K562 (cell line): ENCODE results near the gene BCORL1. TPM values are rescaled to one million over a fixed set of nuclear protein-coding genes. Genes with fewer than 3 reads are reported as not detected.
A peak's percentile ranks its signal among the peaks of the same experiment; 100 is the strongest.

ENCODE experiments used
- CREM ChIP-seq: IDR thresholded peaks from 2 replicates; pipeline ENCODE4 v1.6.1; 2014; ENCODE audit warnings: antibody characterized with exemption, low read depth
- HDGF ChIP-seq: fragments of 450-650 bp; IDR thresholded peaks from 2 replicates; pipeline ENCODE4 v1.6.1; 2016
- KLF1 ChIP-seq: fragments of 450-650 bp; IDR thresholded peaks from 2 replicates; pipeline ENCODE4 v1.6.1; 2016; ENCODE audit warnings: missing genetic modification characterization, missing compliant biosample characterization
- MCM5 ChIP-seq: fragments of 450-650 bp; IDR thresholded peaks from 2 replicates; pipeline ENCODE4 v1.6.1; 2016; ENCODE audit warnings: low read depth
- PCBP1 ChIP-seq: fragments of 200-400 bp; formaldehyde crosslinking; IDR thresholded peaks from 2 replicates; pipeline ENCODE4 v1.6.1; 2018; ENCODE audit warnings: mild to moderate bottlenecking, low read depth, low read length; ENCODE audit not compliant: poor library complexity, severe bottlenecking
- RFX1 ChIP-seq: fragments of 450-650 bp; IDR thresholded peaks from 2 replicates; pipeline ENCODE4 v1.6.1; 2016; ENCODE audit warnings: mild to moderate bottlenecking, moderate library complexity
- ZC3H4 ChIP-seq: sonication (generic); formaldehyde crosslinking; IDR thresholded peaks from 2 replicates; pipeline ENCODE4 v1.9.0; 2021; ENCODE audit warnings: missing genetic modification reagents, borderline replicate concordance
- polyA plus RNA-seq, 8 experiments: library from polyadenylated mRNA; depleted of rRNA in 4 of 8; stranded (reverse) in 5 of 8; unstranded in 3 of 8; fragments of >200 nt; fragmentation: Nextera tagmentation in 2 of 8; fragmentation: Illumina TruSeq in 1 of 8; extraction: Ambion mirVana in 2 of 8; extraction: Trizol in 1 of 8; gene quantifications; 2 replicates each; pipeline versions ENCODE4 v1.2.1 to v1.2.3, GENCODE V29; 2011 to 2014; ENCODE audit warnings: inconsistent platforms in 1 of 8, missing spikeins in 1 of 8
- total RNA-seq, 7 experiments: library from RNA; depleted of rRNA in 6 of 7; stranded (reverse); fragments of >200 nt in 6 of 7; fragmentation: Illumina TruSeq in 2 of 7; extraction: Trizol in 2 of 7; gene quantifications; 2 replicates each; pipeline versions ENCODE4 v1.2.1 to v1.2.3, GENCODE V29; 2011 to 2021; ENCODE audit warnings: low replicate concordance in 1 of 7
- TF ChIP-seq, protein P1 (sequence below), 3 experiments: fragments of 200-800 bp in 1 of 3; fragments of 250-450 bp in 1 of 3; fragments of 450-650 bp in 1 of 3; sonication (Bioruptor Pico) in 1 of 3; sonication (Bioruptor generic) in 1 of 3; formaldehyde crosslinking in 1 of 3; IDR thresholded peaks; 2 replicates each; pipeline versions ENCODE4 v1.6.1 to v1.8.0; 2016 to 2022; ENCODE audit warnings: mild to moderate bottlenecking in 2 of 3, missing genetic modification characterization in 2 of 3, missing compliant biosample characterization in 1 of 3, moderate library complexity in 1 of 3
- TF ChIP-seq, protein P2 (sequence below), 2 experiments: fragments of 450-650 bp in 1 of 2; sonication (generic) in 1 of 2; formaldehyde crosslinking; conservative IDR thresholded peaks; 2 replicates each; pipeline versions ENCODE4 v1.4.0 to v1.8.1; 2020 to 2022; ENCODE audit warnings: mild to moderate bottlenecking in 1 of 2, missing genetic modification reagents in 1 of 2
- TF ChIP-seq, protein P3 (sequence below): fragments of 450-650 bp; conservative IDR thresholded peaks from 2 replicates; pipeline ENCODE4 v1.6.1; 2016; ENCODE audit warnings: missing genetic modification characterization, low read depth, mild to moderate bottlenecking, control low read depth, missing compliant biosample characterization
- TF ChIP-seq, protein P4 (sequence below): conservative IDR thresholded peaks from 2 replicates; pipeline ENCODE4 v1.6.1; 2011; ENCODE audit warnings: low read depth, mild to moderate bottlenecking, low read length; ENCODE audit not compliant: control insufficient read depth
- TF ChIP-seq, protein P5 (sequence below): fragments of 450-650 bp; IDR thresholded peaks from 2 replicates; pipeline ENCODE4 v1.6.1; 2018; ENCODE audit not compliant: partially characterized antibody
- TF ChIP-seq, protein P6 (sequence below): fragments of 450-650 bp; formaldehyde crosslinking; IDR thresholded peaks from 2 replicates; pipeline ENCODE4 v1.4.0; 2022; ENCODE audit warnings: mild to moderate bottlenecking, moderate library complexity

The BCORL1 gene
- total and polyA plus RNA-seq, 9 of the 15 experiments (the other 6 are each of a cell fraction or from before 2014, with no cell fraction given) = 0.48 to 29.6 (median 2.1) TPM

DNA sequence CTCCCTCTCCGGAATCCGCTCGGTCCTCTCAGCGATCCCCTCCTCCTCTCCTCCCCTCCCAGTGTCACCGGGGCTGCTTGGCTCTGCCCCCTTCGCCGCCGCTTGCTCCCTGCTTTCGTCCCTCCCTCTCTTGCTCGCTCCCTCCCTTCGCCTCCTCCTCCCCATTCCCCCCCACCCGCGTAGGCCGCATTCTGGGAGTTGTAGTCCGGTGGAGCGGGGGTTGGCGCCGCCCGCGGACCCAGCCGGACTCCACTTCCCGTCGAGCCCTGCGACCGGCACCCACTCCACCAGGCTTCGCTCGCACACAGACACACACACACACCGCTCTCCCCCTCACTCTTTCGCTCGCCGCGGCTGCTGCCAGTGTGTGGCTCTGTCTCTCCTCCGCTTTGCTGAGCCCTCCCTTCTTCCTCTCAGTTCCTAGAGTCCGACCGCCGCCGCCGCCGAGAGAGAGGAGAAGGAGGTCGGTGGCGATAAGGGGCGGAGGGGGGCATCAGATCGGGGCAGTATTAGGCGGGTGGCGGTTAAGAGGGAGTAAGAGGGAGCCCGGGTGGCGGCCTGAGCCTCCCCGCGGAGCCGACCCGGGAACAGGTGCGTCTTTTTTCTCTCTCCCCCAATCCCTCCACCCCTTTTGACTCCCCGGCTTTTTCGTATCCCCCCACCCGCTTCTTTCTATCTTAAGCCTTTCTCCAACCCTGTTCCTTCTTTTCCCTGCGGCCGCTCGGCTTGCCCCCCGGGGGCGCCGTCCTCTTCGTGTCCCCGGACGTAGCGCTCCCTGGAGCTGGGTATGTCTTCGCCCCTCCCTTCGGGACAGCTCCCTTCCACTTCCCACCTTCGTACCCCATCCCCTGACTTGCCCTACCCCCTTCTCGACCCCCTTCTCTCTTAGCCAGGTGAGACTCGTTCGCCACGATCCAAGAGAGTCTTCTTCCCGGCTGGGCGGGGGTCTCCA is at the start of gene BCORL1 (continued):
- TF ChIP-seq, protein P1, sequence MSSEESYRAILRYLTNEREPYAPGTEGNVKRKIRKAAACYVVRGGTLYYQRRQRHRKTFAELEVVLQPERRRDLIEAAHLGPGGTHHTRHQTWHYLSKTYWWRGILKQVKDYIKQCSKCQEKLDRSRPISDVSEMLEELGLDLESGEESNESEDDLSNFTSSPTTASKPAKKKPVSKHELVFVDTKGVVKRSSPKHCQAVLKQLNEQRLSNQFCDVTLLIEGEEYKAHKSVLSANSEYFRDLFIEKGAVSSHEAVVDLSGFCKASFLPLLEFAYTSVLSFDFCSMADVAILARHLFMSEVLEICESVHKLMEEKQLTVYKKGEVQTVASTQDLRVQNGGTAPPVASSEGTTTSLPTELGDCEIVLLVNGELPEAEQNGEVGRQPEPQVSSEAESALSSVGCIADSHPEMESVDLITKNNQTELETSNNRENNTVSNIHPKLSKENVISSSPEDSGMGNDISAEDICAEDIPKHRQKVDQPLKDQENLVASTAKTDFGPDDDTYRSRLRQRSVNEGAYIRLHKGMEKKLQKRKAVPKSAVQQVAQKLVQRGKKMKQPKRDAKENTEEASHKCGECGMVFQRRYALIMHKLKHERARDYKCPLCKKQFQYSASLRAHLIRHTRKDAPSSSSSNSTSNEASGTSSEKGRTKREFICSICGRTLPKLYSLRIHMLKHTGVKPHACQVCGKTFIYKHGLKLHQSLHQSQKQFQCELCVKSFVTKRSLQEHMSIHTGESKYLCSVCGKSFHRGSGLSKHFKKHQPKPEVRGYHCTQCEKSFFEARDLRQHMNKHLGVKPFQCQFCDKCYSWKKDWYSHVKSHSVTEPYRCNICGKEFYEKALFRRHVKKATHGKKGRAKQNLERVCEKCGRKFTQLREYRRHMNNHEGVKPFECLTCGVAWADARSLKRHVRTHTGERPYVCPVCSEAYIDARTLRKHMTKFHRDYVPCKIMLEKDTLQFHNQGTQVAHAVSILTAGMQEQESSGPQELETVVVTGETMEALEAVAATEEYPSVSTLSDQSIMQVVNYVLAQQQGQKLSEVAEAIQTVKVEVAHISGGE (CRISPR knock-in tag; IDR thresholded peaks at IDR 0.05) = peak in 1 of 3 experiments; percentile 87; a peak in 2 of 6 replicates
- 0 out of 2 replicates have a peak, but pooled peaks have one; percentile 32 for TF ChIP-seq HDGF
- TF ChIP-seq, protein P2, sequence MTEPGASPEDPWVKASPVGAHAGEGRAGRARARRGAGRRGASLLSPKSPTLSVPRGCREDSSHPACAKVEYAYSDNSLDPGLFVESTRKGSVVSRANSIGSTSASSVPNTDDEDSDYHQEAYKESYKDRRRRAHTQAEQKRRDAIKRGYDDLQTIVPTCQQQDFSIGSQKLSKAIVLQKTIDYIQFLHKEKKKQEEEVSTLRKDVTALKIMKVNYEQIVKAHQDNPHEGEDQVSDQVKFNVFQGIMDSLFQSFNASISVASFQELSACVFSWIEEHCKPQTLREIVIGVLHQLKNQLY (CRISPR knock-in tag; conservative IDR thresholded peaks at IDR 0.05) = no peak
- peak; percentile 90 for TF ChIP-seq PCBP1
- TF ChIP-seq MCM5 = no peak
- no peak for TF ChIP-seq RFX1
- TF ChIP-seq, protein P3, sequence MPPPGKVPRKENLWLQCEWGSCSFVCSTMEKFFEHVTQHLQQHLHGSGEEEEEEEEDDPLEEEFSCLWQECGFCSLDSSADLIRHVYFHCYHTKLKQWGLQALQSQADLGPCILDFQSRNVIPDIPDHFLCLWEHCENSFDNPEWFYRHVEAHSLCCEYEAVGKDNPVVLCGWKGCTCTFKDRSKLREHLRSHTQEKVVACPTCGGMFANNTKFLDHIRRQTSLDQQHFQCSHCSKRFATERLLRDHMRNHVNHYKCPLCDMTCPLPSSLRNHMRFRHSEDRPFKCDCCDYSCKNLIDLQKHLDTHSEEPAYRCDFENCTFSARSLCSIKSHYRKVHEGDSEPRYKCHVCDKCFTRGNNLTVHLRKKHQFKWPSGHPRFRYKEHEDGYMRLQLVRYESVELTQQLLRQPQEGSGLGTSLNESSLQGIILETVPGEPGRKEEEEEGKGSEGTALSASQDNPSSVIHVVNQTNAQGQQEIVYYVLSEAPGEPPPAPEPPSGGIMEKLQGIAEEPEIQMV (tag) = no peak
- no peak for TF ChIP-seq ZC3H4 (CRISPR knock-in tag)
- TF ChIP-seq, protein P4, sequence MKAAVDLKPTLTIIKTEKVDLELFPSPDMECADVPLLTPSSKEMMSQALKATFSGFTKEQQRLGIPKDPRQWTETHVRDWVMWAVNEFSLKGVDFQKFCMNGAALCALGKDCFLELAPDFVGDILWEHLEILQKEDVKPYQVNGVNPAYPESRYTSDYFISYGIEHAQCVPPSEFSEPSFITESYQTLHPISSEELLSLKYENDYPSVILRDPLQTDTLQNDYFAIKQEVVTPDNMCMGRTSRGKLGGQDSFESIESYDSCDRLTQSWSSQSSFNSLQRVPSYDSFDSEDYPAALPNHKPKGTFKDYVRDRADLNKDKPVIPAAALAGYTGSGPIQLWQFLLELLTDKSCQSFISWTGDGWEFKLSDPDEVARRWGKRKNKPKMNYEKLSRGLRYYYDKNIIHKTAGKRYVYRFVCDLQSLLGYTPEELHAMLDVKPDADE = peak; percentile 93
- TF ChIP-seq, protein P5, sequence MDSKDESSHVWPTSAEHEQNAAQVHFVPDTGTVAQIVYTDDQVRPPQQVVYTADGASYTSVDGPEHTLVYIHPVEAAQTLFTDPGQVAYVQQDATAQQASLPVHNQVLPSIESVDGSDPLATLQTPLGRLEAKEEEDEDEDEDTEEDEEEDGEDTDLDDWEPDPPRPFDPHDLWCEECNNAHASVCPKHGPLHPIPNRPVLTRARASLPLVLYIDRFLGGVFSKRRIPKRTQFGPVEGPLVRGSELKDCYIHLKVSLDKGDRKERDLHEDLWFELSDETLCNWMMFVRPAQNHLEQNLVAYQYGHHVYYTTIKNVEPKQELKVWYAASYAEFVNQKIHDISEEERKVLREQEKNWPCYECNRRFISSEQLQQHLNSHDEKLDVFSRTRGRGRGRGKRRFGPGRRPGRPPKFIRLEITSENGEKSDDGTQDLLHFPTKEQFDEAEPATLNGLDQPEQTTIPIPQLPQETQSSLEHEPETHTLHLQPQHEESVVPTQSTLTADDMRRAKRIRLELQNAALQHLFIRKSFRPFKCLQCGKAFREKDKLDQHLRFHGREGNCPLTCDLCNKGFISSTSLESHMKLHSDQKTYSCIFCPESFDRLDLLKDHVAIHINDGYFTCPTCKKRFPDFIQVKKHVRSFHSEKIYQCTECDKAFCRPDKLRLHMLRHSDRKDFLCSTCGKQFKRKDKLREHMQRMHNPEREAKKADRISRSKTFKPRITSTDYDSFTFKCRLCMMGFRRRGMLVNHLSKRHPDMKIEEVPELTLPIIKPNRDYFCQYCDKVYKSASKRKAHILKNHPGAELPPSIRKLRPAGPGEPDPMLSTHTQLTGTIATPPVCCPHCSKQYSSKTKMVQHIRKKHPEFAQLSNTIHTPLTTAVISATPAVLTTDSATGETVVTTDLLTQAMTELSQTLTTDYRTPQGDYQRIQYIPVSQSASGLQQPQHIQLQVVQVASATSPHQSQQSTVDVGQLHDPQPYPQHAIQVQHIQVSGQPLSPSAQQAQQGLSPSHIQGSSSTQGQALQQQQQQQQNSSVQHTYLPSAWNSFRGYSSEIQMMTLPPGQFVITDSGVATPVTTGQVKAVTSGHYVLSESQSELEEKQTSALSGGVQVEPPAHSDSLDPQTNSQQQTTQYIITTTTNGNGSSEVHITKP = peak; percentile 77
- TF ChIP-seq, protein P6, sequence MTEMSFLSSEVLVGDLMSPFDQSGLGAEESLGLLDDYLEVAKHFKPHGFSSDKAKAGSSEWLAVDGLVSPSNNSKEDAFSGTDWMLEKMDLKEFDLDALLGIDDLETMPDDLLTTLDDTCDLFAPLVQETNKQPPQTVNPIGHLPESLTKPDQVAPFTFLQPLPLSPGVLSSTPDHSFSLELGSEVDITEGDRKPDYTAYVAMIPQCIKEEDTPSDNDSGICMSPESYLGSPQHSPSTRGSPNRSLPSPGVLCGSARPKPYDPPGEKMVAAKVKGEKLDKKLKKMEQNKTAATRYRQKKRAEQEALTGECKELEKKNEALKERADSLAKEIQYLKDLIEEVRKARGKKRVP (CRISPR knock-in tag) = no peak
- TF ChIP-seq KLF1 = no peak
- TF ChIP-seq CREM = peak; percentile 86
